Glomerular visceral epithelial cell (primary cell): ENCODE data around the gene VPS13D.

Experiments
- DNase-seq: peaks from one replicate; pipeline ENCODE4 v3.0.0-alpha.2; 2016; ENCODE audit errors: extremely low spot score

VPS13D gene

GRCh38 chr1:12229835-12230548 is at the start of gene VPS13D:
Gene VPS13D (plus strand): TSS chr1:12230030. CDS start chr1:12234267, 4,237 bp downstream.
- DNase-seq = peak; percentile 80

GRCh38 chr1:12180315-12180714 is 49.5 kb upstream of the VPS13D start:
- DNase-seq = no peak

GRCh38 chr1:12180903-12181302 is 48.9 kb upstream of the VPS13D start:
- no peak for DNase-seq

GRCh38 chr1:12181568-12181967 is 48.3 kb upstream of the VPS13D start:
- no peak for DNase-seq

GRCh38 chr1:12182410-12182984 is 47.3 kb upstream of the VPS13D start:
- DNase-seq = no peak

GRCh38 chr1:12183095-12183794 is 46.6 kb upstream of the VPS13D start:
- DNase-seq = no peak

- peak; percentile 43 for DNase-seq
Measured at GRCh38 chr1:12184008-12184681, 45.7 kb upstream of the VPS13D start.

GRCh38 chr1:12185036-12185917 is 44.6 kb upstream of the VPS13D start:
- no peak for DNase-seq

- DNase-seq = no peak
Measured at GRCh38 chr1:12185918-12186678, 43.7 kb upstream of the VPS13D start.

- DNase-seq = no peak
Measured at GRCh38 chr1:12186679-12186985, 43.2 kb upstream of the VPS13D start.

- no peak for DNase-seq
Measured at GRCh38 chr1:12188115-12188514, 41.7 kb upstream of the VPS13D start.

- no peak for DNase-seq
Measured at GRCh38 chr1:12188657-12189327, 41.0 kb upstream of the VPS13D start.

- no peak for DNase-seq
Measured at GRCh38 chr1:12189328-12189682, 40.5 kb upstream of the VPS13D start.

GRCh38 chr1:12191242-12192032 is 38.4 kb upstream of the VPS13D start:
- no peak for DNase-seq

GRCh38 chr1:12194666-12195216 is 35.1 kb upstream of the VPS13D start:
- DNase-seq = no peak

- no peak for DNase-seq
Measured at GRCh38 chr1:12195416-12195815, 34.4 kb upstream of the VPS13D start.

GRCh38 chr1:12196641-12197482 is 33.0 kb upstream of the VPS13D start:
- no peak for DNase-seq

GRCh38 chr1:12197483-12197880 is 32.3 kb upstream of the VPS13D start:
- no peak for DNase-seq
